ENCODE results near the gene BTBD2. TPM values are rescaled to one million over a fixed set of nuclear protein-coding genes. Genes with fewer than 3 reads are reported as not detected.

The BTBD2 gene
- total RNA-seq, 1 experiment from 2014 or later, result 52.2 TPM

DNA sequence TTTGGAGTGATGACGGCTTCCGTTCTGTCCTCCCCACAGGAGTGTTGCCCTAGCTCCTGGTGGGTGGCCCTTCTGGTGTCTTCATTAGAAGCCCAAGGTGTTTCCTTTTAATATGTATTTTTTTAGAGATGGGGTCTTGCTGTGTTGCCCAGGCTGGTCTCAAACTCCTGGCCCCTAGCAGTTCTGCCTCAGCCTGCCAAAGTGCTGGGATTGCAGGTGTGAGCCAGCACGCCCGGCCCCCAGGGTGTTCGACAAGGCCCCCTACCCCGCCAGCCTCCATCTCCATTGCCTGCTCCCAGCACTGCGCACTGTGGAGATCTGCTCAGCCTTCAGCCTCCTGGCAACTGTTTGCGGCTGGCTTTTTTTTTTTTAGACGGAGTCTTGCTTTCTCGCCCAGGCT lies 31.2 kb downstream of the BTBD2 start:
- Mint-ChIP-seq H3K4me3 (ENCODE audit: unreplicated experiment) (no peak overlapping the region), H3K36me3 (ENCODE audit: insufficient read depth, unreplicated experiment) (peaks cover 73% of the 10 kb centered on the region), H3K27me3 (ENCODE audit: insufficient read depth, unreplicated experiment) (no peaks in the 10 kb centered on the region), H3K27ac (ENCODE audit: unreplicated experiment) (no peak overlapping the region), H3K4me1 (ENCODE audit: low read depth, unreplicated experiment) (no peaks in the 10 kb centered on the region), H3K9me3 (ENCODE audit: unreplicated experiment) (no peaks in the 10 kb centered on the region)
- no peaks in the 10 kb centered on the region for H3K9me3 ChIP-seq
- intact Hi-C loops (cut with micrococcal nuclease; ENCODE audit: unreplicated experiment), result no loop called here
- TF ChIP-seq, protein P1, sequence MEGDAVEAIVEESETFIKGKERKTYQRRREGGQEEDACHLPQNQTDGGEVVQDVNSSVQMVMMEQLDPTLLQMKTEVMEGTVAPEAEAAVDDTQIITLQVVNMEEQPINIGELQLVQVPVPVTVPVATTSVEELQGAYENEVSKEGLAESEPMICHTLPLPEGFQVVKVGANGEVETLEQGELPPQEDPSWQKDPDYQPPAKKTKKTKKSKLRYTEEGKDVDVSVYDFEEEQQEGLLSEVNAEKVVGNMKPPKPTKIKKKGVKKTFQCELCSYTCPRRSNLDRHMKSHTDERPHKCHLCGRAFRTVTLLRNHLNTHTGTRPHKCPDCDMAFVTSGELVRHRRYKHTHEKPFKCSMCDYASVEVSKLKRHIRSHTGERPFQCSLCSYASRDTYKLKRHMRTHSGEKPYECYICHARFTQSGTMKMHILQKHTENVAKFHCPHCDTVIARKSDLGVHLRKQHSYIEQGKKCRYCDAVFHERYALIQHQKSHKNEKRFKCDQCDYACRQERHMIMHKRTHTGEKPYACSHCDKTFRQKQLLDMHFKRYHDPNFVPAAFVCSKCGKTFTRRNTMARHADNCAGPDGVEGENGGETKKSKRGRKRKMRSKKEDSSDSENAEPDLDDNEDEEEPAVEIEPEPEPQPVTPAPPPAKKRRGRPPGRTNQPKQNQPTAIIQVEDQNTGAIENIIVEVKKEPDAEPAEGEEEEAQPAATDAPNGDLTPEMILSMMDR (IDR thresholded peaks at IDR 0.05; ENCODE audit: insufficient read depth in 1 of 2, low read depth in 1 of 2, low read length in 1 of 2, severe bottlenecking in 1 of 2, unreplicated experiment in 1 of 2), result no peak
- no peaks in the 10 kb centered on the region; the same call in none of the 2 replicates for H3K36me3 ChIP-seq (ENCODE audit: control insufficient read depth, insufficient read depth, low read length)
- ChIA-PET POLR2A (no interaction called here), CTCF (no interaction called here)
- no peaks in the 10 kb centered on the region for H3K27me3 ChIP-seq (replicated peaks; ENCODE audit: control insufficient read depth, insufficient read depth, low read length)
- no peaks in the 10 kb centered on the region for H3K4me1 ChIP-seq
- H3K4me3 ChIP-seq (ENCODE audit: low read depth, low read length), result no peak overlapping the region
- BruUV-seq (replicated peaks), result no TSS peak
- no peak for DNase-seq

GRCh38 chr19:1981253-1981652 lies 34.3 kb downstream of the BTBD2 start:
- Mint-ChIP-seq H3K27me3 (ENCODE audit: insufficient read depth, unreplicated experiment) (no peaks in the 10 kb centered on the region), H3K4me3 (ENCODE audit: unreplicated experiment) (no peak overlapping the region), H3K27ac (ENCODE audit: unreplicated experiment) (no peak overlapping the region), H3K9me3 (ENCODE audit: unreplicated experiment) (no peaks in the 10 kb centered on the region), H3K36me3 (ENCODE audit: insufficient read depth, unreplicated experiment) (peaks cover 53% of the 10 kb centered on the region), H3K4me1 (ENCODE audit: low read depth, unreplicated experiment) (no peaks in the 10 kb centered on the region)
- Histone ChIP-seq H3K4me1 (no peaks in the 10 kb centered on the region), H3K4me3 (ENCODE audit: low read depth, low read length) (no peak overlapping the region), H3K9me3 (no peaks in the 10 kb centered on the region), H3K36me3 (ENCODE audit: control insufficient read depth, insufficient read depth, low read length) (no peaks in the 10 kb centered on the region; the same call in none of the 2 replicates), H3K27me3 (replicated peaks; ENCODE audit: control insufficient read depth, insufficient read depth, low read length) (no peaks in the 10 kb centered on the region)
- BruUV-seq (replicated peaks), result no TSS peak
- DNase-seq, result no peak
- intact Hi-C loops (cut with micrococcal nuclease; ENCODE audit: unreplicated experiment), result no loop called here
- CTCF ChIA-PET, result no interaction called here
- TF ChIP-seq, protein P1 (IDR thresholded peaks at IDR 0.05; ENCODE audit: insufficient read depth in 1 of 2, low read depth in 1 of 2, low read length in 1 of 2, severe bottlenecking in 1 of 2, unreplicated experiment in 1 of 2), result no peak
- POLR2A ChIA-PET, result no interaction called here

- Mint-ChIP-seq H3K4me1 (ENCODE audit: low read depth, unreplicated experiment) (no peaks in the 10 kb centered on the region), H3K27me3 (ENCODE audit: insufficient read depth, unreplicated experiment) (no peaks in the 10 kb centered on the region), H3K4me3 (ENCODE audit: unreplicated experiment) (no peak overlapping the region), H3K27ac (ENCODE audit: unreplicated experiment) (no peak overlapping the region), H3K9me3 (ENCODE audit: unreplicated experiment) (no peaks in the 10 kb centered on the region), H3K36me3 (ENCODE audit: insufficient read depth, unreplicated experiment) (peaks cover 52% of the 10 kb centered on the region)
- H3K27me3 ChIP-seq (replicated peaks; ENCODE audit: control insufficient read depth, insufficient read depth, low read length), result no peaks in the 10 kb centered on the region
- POLR2A ChIA-PET, result no interaction called here
- no TSS peak for BruUV-seq (replicated peaks)
- no peak for DNase-seq
- TF ChIP-seq, protein P1 (IDR thresholded peaks at IDR 0.05; ENCODE audit: insufficient read depth in 1 of 2, low read depth in 1 of 2, low read length in 1 of 2, severe bottlenecking in 1 of 2, unreplicated experiment in 1 of 2), result no peak
- intact Hi-C loops (cut with micrococcal nuclease; ENCODE audit: unreplicated experiment), result no loop called here
- H3K4me1 ChIP-seq, result no peaks in the 10 kb centered on the region
- no peak overlapping the region for H3K4me3 ChIP-seq (ENCODE audit: low read depth, low read length)
- no peaks in the 10 kb centered on the region; the same call in none of the 2 replicates for H3K36me3 ChIP-seq (ENCODE audit: control insufficient read depth, insufficient read depth, low read length)
- H3K9me3 ChIP-seq, result no peaks in the 10 kb centered on the region
- CTCF ChIA-PET, result no interaction called here
Observed at GRCh38 chr19:1980809-1981181, 34.7 kb downstream of the BTBD2 start.

Data from Caco-2 (cell line).